Breast epithelium (tissue), 4 donors: ENCODE results near the gene KRR1. TPM values are rescaled to one million over a fixed set of nuclear protein-coding genes. Genes with fewer than 3 reads are reported as not detected.

Experiments used
- DNase-seq, 2 donors: peaks; one replicate each; pipeline ENCODE4 v3.0.0-alpha.2; 2019; ENCODE audit warnings: low spot score in 2 of 2
- H3K27ac ChIP-seq, 2 donors: fragments of 200-600 bp; sonication (generic) in 1 of 2; one replicate each; pipeline ENCODE4 v1.5.1; 2016 to 2019; ENCODE audit warnings: mild to moderate bottlenecking in 1 of 2
- H3K27me3 ChIP-seq, 2 donors: fragments of 200-600 bp; sonication (generic) in 1 of 2; one replicate each; pipeline versions ENCODE4 v1.5.1 to v1.6.0; 2017 to 2019; ENCODE audit warnings: control low read depth in 1 of 2, mild to moderate bottlenecking in 1 of 2
- H3K36me3 ChIP-seq: fragments of 200-600 bp; one replicate; pipeline ENCODE4 v1.5.1; 2019
- H3K4me1 ChIP-seq, 2 donors: fragments of 200-600 bp; sonication (generic); one replicate each; pipeline ENCODE4 v1.5.1; 2016 to 2019; ENCODE audit warnings: control low read depth in 1 of 2
- H3K4me3 ChIP-seq, 3 donors: fragments of 200-600 bp; sonication (generic); 1 replicate in 2 of 3; 2 replicates in 1 of 3; pipeline ENCODE4 v1.5.1; 2016 to 2019; ENCODE audit warnings: mild to moderate bottlenecking in 3 of 3, moderate library complexity in 2 of 3
- H3K9me3 ChIP-seq, 2 donors: fragments of 200-600 bp; sonication (generic) in 1 of 2; one replicate each; pipeline ENCODE4 v1.5.1; 2016 to 2019; ENCODE audit warnings: control low read depth in 1 of 2
- POLR2A ChIP-seq: fragments of 450-650 bp; IDR thresholded peaks from one replicate; pipeline ENCODE4 v1.6.1; 2016; ENCODE audit warnings: antibody characterized with exemption, mild to moderate bottlenecking, moderate library complexity
- POLR2AphosphoS5 ChIP-seq, 3 donors: sonication (generic); formaldehyde crosslinking; IDR thresholded peaks; one replicate each; pipeline ENCODE4 v1.6.1; 2017; ENCODE audit warnings: antibody characterized with exemption in 3 of 3
- intact Hi-C: fragments of 100-400 bp; cut with DNase I; formaldehyde crosslinking; loops from one replicate; pipeline ENCODE4 v1.15.1; 2023; ENCODE audit warnings: low total_unique reads
- total RNA-seq, 3 donors: library from RNA; depleted of rRNA; stranded (reverse); fragments of >200 nt; gene quantifications; one replicate each; pipeline ENCODE4 v1.1.0, GENCODE V29; 2016
- TF ChIP-seq, protein P1 (sequence below), 3 donors: fragments of 450-650 bp; IDR thresholded peaks; one replicate each; pipeline ENCODE4 v1.5.1; 2016 to 2017; ENCODE audit warnings: antibody characterized with exemption in 3 of 3, mild to moderate bottlenecking in 3 of 3, moderate library complexity in 3 of 3

Gene KRR1
- total RNA-seq, 3 donors from 2014 or later = 34.1 to 56.9 (median 36.4) TPM

GRCh38 chr12:75478116-75478794 lies 33.2 kb downstream of the KRR1 start:
- Histone ChIP-seq H3K36me3 (no peaks in the 10 kb centered on the region), H3K4me1 (no peaks in the 10 kb centered on the region), H3K4me3 (no peak overlapping the region), H3K27me3 (no peaks in the 10 kb centered on the region), H3K27ac (peak overlapping the region; percentile 84 to 90), H3K9me3 (no peaks in the 10 kb centered on the region)
- TF ChIP-seq, protein P1, sequence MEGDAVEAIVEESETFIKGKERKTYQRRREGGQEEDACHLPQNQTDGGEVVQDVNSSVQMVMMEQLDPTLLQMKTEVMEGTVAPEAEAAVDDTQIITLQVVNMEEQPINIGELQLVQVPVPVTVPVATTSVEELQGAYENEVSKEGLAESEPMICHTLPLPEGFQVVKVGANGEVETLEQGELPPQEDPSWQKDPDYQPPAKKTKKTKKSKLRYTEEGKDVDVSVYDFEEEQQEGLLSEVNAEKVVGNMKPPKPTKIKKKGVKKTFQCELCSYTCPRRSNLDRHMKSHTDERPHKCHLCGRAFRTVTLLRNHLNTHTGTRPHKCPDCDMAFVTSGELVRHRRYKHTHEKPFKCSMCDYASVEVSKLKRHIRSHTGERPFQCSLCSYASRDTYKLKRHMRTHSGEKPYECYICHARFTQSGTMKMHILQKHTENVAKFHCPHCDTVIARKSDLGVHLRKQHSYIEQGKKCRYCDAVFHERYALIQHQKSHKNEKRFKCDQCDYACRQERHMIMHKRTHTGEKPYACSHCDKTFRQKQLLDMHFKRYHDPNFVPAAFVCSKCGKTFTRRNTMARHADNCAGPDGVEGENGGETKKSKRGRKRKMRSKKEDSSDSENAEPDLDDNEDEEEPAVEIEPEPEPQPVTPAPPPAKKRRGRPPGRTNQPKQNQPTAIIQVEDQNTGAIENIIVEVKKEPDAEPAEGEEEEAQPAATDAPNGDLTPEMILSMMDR (IDR thresholded peaks at IDR 0.05) = no peak
- TF ChIP-seq POLR2AphosphoS5 (IDR thresholded peaks at IDR 0.05) (no peak), POLR2A (no peak)
- intact Hi-C loops = no loop called here
- DNase-seq = no peak

- TF ChIP-seq POLR2A (no peak), POLR2AphosphoS5 (IDR thresholded peaks at IDR 0.05) (no peak)
- TF ChIP-seq, protein P1 (IDR thresholded peaks at IDR 0.05) = no peak
- no peak for DNase-seq
- Histone ChIP-seq H3K27ac (no peak overlapping the region), H3K4me3 (no peak overlapping the region), H3K9me3 (no peaks in the 10 kb centered on the region), H3K36me3 (no peaks in the 10 kb centered on the region), H3K4me1 (no peaks in the 10 kb centered on the region), H3K27me3 (no peaks in the 10 kb centered on the region)
- intact Hi-C loops = no loop called here
Measured at GRCh38 chr12:75477137-75477536, 34.3 kb downstream of the KRR1 start.

DNA sequence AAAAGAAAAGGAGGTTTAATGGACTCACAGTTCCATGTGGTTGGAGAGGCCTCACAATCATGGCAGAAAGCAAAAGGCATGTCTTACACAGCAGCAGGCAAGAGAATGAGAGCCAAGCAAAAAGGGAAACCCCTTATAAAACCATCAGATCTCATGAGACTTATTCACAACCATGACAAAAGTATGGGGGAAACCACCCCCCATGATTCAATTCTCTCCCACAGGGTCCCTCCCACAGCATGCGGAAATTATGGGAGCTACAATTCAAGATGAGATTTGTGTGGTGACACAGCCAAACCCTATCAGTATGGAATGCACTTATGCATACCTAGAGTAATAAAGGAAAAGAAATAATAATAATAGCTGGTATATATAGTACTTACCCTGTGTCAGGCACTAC lies 35.3 kb downstream of the KRR1 start:
- Histone ChIP-seq H3K4me3 (no peak overlapping the region), H3K4me1 (no peaks in the 10 kb centered on the region), H3K36me3 (no peaks in the 10 kb centered on the region), H3K27ac (no peak overlapping the region), H3K9me3 (no peaks in the 10 kb centered on the region), H3K27me3 (no peaks in the 10 kb centered on the region)
- DNase-seq = no peak
- intact Hi-C loops = no loop called here
- no peak for TF ChIP-seq POLR2A
- TF ChIP-seq, protein P1 (IDR thresholded peaks at IDR 0.05) = no peak
- TF ChIP-seq POLR2AphosphoS5 (IDR thresholded peaks at IDR 0.05) = no peak

GRCh38 chr12:75474116-75474515 lies 37.3 kb downstream of the KRR1 start:
- no peaks in the 10 kb centered on the region for H3K27me3 ChIP-seq
- no peaks in the 10 kb centered on the region for H3K4me1 ChIP-seq
- peak in 1 of 2 donors; percentile 28 for DNase-seq
- peak overlapping the region in 1 of 2 donors; percentile 2 for H3K27ac ChIP-seq
- intact Hi-C loops = no loop called here
- H3K36me3 ChIP-seq = no peaks in the 10 kb centered on the region
- no peak overlapping the region for H3K4me3 ChIP-seq
- H3K9me3 ChIP-seq = no peaks in the 10 kb centered on the region
- TF ChIP-seq POLR2A (no peak), POLR2AphosphoS5 (IDR thresholded peaks at IDR 0.05) (no peak)
- TF ChIP-seq, protein P1 (IDR thresholded peaks at IDR 0.05) = no peak

DNA sequence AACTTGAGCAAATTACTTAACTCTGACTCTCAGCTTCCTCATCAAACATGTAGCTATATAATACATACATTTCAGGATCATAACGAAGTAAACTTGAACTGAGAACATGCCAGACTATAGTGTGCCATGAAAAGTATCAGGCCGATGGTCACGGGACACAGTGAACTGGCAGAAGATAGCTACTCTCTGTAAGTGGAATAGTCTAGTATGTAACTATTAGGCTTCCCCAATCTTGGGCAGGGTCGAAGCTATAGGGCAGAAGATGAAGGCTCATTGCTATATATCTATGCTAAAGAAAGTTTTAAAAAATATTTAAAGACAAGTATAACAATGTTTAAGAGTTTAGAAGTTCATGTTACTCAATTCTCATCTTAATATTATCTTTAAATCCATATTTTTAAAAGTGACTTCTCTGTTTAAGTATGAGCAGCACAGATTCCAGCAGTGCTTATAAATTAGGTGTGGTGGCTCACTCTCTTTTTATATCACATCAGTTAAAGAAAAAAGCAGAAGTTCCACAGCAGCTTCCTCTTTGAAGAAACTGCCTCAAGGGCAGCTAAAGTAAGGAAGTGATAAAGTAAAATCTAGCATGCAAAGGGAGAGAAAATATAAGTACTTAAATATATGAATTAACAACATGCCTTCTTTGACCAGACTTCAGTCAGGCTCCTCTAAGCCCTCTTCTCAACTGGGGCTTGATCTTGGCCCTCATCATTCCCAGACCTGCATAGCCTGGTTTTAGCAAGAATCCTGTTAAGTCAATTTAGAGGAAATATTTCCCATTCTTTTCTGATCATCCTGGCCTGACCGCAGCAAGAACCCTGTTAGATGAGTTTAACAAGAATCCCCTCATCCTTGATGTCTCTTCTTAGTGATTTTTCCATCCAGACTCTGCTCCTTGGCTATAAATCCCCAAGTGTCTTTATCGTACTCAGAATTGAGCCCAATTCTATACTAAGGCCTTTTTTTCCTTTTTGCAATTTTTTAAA lies 39.2 kb downstream of the KRR1 start:
- Histone ChIP-seq H3K9me3 (no peaks in the 10 kb centered on the region), H3K4me3 (no peak overlapping the region), H3K27ac (no peak overlapping the region), H3K4me1 (no peaks in the 10 kb centered on the region), H3K27me3 (no peaks in the 10 kb centered on the region), H3K36me3 (no peaks in the 10 kb centered on the region)
- intact Hi-C loops = no loop called here
- DNase-seq = no peak
- TF ChIP-seq POLR2AphosphoS5 (IDR thresholded peaks at IDR 0.05) (no peak), POLR2A (no peak)
- TF ChIP-seq, protein P1 (IDR thresholded peaks at IDR 0.05) = no peak
